GM19324 (cell line): ENCODE data around the gene NUP35.

Experiments used
- ATAC-seq: cut with Tn5 transposase; IDR thresholded peaks from one replicate; pipeline ENCODE4 v1.9.1; 2021; ENCODE audit warnings: mild to moderate bottlenecking, moderate library complexity; ENCODE audit not compliant: unreplicated experiment, low FRiP score

NUP35 gene, protein sequence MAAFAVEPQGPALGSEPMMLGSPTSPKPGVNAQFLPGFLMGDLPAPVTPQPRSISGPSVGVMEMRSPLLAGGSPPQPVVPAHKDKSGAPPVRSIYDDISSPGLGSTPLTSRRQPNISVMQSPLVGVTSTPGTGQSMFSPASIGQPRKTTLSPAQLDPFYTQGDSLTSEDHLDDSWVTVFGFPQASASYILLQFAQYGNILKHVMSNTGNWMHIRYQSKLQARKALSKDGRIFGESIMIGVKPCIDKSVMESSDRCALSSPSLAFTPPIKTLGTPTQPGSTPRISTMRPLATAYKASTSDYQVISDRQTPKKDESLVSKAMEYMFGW

DNA sequence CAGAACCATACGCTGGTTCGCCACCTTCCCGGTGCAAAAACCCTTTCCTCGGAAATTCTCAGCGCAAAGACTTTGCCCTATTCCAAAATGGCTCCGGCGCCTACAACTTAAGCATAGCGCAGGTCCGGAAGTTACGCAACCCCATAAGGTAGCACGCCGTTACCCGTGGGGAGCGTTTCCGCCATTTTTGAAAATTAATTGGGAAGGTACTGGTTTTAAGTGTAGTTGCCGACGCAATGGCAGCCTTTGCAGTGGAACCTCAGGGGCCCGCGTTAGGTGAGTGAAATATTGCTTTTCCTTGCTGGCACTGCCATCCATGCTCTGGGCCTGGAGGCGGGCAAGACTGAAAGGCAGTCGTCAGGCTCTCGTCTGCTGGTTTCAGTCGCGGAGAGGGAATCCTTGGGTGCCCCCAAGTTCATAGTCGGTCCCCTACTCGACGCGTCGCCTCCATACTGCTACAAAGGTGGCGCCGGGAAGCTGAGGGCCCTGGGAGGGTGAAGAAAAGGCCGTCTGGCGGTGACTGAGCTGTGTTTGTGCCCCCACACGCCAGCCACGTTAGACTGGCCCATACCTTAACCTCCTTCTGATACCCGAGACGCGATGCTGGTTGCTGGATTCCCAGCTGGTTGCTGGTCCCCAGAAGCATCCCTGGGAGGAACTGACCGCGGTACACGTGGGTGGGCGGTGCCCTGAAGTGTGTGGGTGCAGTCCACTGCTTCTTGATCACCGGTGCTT, at the start of gene NUP35:
Gene NUP35 (plus strand): TSS at position 222 of the 735 bp plus-strand sequence. CDS start 15 bp downstream, at position 237.
- peak; percentile 90 for ATAC-seq

DNA sequence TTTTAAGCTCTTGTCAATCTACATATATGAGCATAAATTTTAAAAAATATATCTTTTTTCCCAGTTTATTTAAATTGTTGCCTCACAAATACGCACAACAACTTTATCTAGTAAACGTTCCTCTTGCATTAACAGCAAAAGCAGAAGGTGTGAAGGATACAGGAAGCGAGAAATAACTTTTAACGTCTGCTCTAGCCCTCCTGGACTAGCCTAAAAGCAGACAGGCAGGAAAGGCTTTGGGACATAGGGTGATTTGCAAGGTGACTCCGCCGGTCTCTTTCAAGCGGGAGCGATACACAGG, 46.1 kb upstream of the NUP35 start:
- no peak for ATAC-seq

DNA sequence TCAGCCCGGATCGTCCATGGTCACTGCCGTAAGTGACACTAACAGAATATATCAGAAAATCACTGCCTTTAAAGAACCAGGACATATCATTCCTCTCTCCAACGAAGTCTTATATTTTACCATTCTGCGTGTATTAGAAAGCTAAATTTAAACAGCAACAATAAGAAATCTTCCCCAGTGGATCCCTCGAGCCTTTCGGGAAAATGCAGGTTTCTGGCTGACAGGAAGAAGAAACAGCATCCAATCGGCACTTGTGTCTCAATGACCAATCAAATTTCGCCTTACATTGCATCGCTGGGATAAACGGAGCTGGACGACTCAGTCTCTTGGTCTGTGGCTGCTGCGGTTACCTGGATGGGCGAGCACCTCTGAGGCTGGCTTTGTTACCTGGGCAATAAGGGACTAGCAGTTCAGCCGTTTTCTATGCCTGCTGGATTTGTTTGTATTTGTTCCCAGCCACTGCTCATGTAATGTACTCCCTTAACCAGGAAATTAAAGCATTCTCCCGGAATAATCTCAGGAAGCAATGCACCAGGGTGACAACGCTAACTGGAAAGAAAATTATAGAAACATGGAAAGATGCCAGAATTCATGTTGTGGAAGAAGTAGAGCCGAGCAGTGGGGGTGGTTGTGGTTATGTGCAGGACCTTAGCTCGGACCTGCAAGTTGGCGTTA, 45.6 kb upstream of the NUP35 start, which contains the start of gene DUSP19:
Gene DUSP19 (plus strand): TSS at position 284 of the 675 bp plus-strand sequence. CDS start 187 bp downstream, at position 471.
- peak; percentile 92 for ATAC-seq

DNA sequence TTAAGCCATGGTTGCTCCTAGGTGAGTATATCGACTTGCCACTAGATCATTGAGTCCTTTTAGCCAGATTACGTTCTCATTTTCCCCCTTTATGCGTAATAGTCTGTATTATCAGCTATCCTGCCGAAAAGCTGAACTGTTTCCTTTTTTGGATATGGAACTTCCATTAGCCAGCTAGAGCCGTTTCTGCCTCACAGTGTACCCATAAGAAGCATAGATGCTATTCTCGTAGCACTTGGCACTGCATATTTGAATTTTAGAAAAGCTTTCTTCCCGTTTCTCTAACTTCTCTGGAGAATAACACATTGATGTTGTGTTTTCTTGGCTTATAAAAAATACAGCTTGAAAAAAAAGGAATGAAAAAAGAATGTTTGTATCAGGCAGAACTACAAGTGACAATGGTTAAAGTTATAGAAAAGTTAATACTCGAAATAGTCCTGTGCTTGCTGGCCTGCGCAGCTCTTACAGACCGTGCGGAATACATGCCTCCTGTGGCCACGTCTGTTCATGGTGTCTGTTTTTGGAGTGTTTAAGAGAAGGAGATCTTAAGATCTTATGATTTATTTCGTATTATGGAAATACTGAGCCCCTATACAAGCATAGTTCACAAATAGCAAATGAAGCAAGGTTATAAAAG, 45.0 kb upstream of the NUP35 start:
- ATAC-seq, result peak; percentile 31

DNA sequence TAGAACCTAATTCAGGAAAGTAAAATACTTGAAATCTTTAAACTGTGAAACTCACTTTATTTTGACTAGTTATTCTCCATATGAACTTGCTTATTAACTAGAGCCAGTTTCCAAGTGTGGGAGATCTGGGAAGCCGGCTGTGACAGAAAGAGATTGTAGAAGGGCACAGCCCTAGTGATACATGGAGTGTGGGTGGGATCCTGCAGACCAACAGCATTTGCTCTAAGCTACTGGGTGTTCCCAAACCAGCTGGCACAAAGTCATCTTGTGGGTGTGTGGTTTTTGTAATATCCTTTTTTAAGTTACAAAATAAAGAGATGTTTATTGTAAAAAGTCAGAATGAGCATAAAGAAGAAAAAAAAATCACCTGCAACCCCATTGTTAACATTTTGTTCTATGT, 42.3 kb upstream of the NUP35 start:
- ATAC-seq, result no peak

DNA sequence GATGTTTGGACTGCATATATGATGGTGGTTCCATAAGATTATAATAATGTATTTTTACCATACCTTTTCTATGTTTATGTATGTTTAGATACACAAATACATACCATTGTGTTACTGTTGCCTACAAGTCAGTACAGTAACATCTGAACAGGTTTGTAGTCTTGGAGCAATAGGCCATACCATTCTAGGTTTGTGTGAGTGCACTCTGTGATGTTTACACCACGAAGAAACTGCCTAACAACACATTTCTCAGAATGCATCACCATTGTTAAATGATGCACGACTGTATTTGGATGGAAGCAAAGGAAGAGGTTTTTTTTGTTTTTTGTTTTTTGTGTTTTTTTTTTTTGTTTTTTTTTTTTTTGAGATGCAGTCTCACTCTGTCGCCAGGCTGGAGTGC, 36.2 kb upstream of the NUP35 start:
- ATAC-seq, result no peak

DNA sequence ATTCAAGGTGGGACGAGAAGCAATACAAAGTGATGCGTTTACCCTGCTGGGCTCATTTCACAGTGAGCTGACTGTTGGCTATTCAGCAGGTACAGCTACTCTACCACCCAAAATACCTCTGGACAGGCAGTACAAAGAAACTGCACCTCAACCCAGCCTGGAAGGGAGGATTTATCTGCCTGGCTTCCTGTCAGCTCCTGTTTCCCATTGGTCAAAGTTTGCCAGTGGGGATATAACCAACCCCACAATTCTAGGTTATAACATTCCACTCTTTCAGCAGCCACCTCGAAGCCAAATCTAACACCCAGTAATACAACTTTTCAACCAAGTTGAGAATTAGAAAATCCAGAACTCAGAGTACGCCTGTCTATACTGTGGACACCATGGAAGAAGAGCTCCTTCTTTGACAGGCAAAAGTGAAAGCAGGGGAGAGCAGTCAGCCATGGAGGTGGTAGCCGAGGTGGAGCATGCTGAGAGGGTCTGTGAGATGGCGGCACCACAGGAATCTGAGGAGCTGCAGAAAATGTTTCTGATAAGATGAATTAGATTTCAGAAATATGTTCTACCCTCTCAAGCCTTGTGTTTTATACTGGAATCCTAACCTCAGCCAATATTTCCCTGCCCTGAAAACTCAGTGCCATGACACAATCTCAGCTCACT, 34.9 kb upstream of the NUP35 start:
- peak; percentile 92 for ATAC-seq

DNA sequence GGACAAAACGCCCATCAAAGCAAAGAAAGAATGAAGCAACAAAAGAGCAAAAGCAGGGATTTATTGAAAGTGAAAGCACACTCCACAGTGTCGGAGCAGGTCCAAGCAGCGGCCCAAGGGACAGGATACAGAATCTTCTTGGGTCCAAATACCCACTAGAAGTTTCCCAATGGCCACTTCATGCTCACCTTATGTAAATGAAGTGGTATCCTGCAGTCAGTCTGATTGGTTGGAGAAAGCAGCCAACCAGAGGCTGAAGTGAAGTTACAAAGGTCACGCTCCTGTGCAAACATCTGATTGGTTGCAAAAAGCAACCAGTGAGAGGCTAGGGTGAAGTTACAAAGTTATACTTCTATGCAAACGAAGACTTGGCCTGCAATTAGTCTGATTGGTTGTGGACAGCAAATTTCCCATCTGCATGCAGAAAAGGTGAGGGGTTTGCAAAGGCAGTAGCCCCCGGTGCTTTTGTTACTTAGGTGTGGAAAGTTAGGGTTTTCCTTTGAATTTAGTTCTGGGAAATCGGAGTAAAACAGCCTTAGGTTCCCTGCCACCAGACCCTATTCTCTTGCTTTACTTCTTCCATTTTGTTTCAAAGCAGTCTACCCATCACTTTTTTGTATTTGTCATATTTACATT, 32.8 kb upstream of the NUP35 start:
- no peak for ATAC-seq

DNA sequence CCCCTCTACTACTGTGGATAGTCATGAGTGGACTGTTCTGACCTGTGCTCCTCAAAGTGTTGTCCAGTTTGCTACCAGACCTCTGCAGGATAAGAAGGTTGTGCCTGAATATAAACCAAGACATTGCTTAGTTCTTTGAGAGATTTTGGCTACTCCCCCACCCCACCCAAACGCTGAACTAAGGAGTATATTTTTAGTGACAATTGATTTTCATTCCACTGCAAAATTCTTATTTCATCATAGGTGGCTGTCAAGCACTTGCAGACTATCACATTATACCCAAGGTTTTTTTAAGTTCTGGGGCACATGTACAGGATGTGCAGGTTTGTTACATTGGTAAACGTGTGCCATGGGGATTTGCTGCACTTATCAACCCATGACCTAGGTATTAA, 32.3 kb upstream of the NUP35 start:
- ATAC-seq, result no peak

DNA sequence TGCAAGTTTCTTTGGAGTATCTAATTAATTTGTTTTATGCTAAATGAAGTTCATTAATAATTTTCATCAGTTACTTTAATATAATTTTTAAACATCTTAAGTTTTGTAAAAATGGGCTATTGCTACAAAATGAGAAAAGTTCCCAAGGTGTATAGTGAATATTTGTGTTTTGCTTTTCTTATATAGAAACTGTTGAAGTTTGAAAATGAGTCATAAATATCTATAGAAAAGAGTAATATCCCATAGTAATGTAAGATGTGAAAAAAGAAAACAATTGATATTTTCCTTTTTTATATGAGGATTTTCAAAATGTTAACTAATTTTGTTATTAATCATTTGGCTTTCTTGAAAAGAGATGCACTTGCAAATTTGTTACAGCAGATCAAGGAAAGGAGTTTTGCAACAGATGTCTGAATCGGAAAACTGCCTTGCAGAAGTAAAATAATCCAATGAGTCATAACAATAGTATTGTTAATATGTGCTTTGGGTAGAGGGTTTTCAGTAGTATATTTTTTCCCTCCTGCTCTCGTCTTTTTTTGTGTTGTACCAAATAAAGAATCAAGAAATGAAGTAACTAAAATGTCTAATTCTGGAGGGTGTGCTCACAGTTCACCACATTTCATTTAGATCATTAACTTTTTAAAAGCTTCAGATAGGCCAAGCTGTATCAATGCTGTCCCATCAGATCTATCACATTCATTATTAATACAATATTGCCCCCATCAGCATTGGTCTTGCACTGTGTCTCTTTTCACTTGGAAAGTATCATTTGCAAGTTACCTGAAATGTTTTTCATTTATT, 30.2 kb upstream of the NUP35 start:
- peak; percentile 70 for ATAC-seq

DNA sequence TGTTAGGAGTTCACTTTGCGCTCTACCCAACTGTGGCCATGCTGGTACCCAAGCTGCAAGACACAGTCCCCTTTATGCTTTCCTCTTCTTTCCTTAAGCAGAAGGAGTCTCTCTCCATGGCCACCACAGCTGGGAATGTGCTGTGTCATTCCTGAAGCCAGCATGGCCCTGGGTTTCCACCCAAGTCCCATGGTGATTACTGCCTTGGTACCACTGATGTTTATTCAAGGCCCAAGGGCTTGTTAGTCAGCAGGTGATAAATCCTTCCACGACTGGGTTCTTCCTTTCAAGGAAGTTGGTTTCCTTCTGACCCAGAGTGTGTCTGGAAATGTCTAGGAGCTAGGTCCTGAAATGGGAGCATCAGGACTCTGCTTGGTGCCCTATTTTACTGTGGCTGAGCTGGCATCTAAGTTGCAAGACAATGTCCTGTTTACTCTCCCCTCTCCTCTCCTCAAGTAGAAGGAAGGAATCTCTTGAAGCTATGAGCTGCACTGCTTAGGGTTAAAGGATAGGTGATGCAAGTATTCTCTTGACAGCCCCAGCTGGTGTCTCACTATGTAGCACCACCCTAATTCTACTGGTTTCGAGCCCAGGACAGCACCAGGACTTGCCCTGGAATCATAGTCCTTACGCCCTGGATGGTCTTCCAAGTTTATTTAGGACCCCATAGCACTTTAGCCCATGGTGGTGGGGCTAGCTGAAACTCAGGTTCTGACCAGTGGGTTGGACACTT, 18.7 kb upstream of the NUP35 start:
- ATAC-seq, result no peak

DNA sequence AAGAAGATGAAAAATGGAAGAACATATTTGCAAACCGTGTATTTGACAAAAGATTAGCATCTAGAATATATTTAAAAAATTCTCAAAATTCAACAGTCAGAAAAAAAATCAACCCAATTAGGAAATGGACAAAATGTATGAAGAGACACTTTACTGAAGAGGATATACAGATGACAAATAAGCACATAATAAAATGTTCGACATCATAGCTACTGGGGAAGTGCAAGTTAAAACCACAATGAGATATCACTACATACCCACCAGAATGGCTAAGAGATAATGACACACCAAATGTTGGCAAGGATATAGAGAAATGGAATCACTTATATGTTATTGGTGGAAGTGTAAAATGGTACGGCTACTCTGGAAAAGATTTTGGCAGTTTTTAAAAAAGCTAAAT, 11.7 kb upstream of the NUP35 start:
- ATAC-seq, result no peak

DNA sequence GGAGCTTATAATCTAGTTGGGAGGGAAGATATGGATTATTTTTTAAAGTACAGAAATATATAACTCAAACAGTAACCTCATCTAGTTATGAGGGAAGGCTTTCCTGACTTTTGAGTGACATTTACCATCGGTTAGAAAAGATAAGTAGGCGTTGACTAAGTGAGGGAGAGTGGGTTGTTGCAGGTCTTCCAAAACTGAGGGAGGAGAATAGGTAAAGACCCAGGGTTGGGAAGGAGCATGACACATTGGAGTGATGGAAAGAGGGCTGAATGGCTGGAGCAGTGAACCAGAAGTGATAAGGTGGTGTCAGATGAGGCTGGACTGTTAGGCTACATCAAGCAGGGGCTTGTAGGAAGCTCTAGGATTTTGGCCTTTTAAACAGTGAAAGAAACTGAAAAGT, 10.6 kb upstream of the NUP35 start:
- no peak for ATAC-seq

DNA sequence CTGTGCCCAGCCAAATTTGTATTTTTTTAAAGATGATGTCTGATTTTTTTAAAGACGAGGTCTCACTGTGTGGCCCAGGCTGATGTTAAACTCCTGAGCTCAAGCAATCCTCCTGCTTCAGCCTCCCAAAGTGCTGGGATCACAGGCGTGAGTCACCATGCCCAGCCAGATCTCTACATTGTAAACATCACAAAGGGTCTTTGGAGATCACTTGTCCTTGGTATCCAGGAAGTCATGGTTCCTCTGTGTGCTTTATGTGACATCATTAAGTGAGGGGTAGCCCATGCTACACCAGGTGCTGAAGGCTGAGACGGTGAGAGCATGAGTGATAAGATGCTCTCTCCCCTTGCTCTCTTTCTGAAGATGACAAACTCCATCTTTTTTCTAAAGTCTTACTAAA, 7.0 kb upstream of the NUP35 start:
- no peak for ATAC-seq

DNA sequence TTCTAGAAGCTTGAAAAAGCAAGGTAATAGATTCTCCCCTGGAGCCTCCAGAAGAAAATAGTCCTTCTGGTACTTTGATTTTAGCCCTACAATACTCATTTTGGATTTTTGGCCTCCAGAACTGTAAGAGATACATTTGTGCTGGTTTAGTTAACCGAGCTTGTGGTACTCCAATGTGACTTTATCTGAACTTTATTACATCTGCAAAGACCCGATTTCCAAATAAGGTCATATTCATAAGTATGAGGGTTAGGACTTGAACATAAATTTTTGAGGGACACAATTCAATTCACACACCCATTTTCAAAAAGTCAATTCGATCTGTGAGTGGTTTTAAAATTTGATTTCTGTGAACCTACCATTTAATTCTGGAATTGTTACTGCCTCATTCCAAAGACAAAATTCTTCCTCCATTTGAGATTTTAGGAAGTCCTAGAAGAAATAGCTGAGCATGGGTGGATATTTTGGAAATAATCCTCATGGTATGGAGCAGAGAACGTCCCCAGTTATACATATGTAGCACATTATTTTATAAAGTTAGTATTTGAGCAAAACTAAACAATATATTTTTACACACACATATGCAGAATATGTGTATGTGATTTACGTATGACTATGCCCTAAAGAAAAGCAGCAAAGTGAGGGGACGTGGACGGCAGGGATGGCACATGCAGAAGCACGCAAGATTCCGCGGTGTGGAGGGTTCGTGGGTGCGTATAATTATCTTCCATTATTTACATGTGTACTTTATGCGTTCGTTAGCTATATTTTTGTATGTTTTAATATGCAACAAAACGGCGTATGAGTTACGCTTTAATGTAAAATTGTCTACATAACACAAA, 905 bp upstream of the NUP35 start:
- no peak for ATAC-seq

DNA sequence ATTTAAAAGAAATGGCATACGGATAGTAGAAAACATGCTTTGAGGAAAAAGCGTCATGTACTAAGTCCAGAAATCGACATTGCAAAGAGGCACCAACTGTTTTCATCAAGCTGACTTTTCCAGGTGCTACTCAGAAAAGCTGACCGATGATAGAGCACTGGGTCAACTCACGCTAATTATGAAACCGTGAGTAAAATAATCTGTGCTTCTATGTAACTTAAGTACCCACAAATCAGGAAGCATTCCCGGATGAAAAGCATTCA, 353 bp upstream of the NUP35 start:
- peak; percentile 47 for ATAC-seq

DNA sequence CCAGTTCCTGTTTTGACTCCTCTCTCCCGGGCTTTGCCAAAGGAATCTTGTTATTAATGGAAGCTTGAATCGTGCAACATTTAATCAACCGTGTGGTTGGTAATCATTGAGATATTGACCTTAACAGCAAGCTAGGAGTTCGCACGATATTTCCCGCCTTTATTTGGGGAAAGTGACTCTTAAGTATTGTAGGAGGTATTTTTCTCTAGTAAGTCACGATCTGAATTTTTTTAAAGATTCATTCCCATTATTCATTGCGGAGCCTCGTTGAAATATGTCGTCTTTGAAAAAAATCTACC, 663 bp downstream of the NUP35 start:
- ATAC-seq, result no peak

DNA sequence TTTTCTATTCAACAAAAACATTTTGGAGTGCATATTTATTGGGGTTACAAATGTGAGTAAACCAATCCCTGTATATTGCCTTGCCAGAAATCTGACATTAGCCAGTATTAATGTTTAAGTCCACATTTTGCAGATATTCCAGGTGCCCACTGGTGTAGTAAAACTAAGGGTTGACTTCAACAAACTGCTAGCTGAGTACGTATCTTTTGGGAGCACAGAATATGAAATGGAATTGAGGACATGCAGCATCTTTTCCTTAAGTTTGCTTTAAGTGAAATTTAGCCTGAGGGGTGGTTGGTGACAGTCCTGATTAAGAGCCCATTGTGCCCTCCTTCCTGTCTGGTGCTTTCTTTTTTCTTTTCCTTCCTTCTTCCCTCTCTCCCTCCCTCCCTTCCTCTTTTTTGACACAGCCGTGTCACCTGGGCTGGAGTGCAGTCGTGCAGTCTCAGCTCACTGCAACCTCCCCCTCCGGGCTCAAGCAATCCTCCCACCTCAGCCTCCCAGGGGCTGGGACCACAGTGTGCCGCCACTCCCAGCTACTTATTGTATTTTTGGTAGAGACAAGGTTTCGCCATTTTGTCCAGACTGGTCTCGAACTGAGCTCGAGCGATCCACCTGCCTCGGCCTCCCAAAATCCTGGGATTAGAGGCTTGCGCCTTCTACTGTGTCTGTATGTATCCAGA, 1.6 kb downstream of the NUP35 start:
- no peak for ATAC-seq
